GM12878 (cell line): ENCODE data around the gene JAKMIP1. TPM values are rescaled to one million over a fixed set of nuclear protein-coding genes. Genes with fewer than 3 reads are reported as not detected.

Source experiments
- ATAC-seq: fragments of 200-7000 bp; cut with Tn5 transposase; 3 replicates; pipeline ENCODE4 v1.9.1; 2020; ENCODE audit warnings: mild to moderate bottlenecking, moderate library complexity
- BruUV-seq: library from RNA; stranded (reverse); fragments of 400-500 nt; replicated peaks from 2 replicates; lab custom pipeline; 2021; lab: Mats Ljungman, UMichigan
- CTCF ChIA-PET: fragments of 300-600 bp; sonication (Branson Sonifier 250); formaldehyde crosslinking; extraction: SDS; loops from one replicate; lab custom pipeline; 2021; ENCODE audit warnings: inconsistent platforms; lab: Yijun Ruan, JAX
- POLR2A ChIA-PET: fragments of 350-600 bp; formaldehyde crosslinking; extraction: SDS; loops from one replicate; lab custom pipeline; 2021; ENCODE audit warnings: inconsistent platforms; lab: Charles Lee
- RAD21 ChIA-PET: fragments of 300-600 bp; sonication (Branson Sonifier 250); formaldehyde crosslinking; loops from one replicate; lab custom pipeline; 2023; ENCODE audit warnings: antibody characterized with exemption; ENCODE audit not compliant: unreplicated experiment; lab: Charles Lee
- SMC1A ChIA-PET: fragments of 300-600 bp; sonication (Branson Sonifier 250); formaldehyde crosslinking; loops from one replicate; lab custom pipeline; 2023; ENCODE audit not compliant: unreplicated experiment, uncharacterized antibody; lab: Charles Lee
- DNase-seq: peaks from one replicate; pipeline ENCODE4 v3.0.0-alpha.2; 2011; ENCODE audit warnings: low read depth, low spot score
- FAIRE-seq: peaks from 3 replicates; lab custom pipeline; 2011; peaks lifted over from hg19 to GRCh38; lab: Jason Lieb, UNC
- H2AFZ ChIP-seq: 2 replicates; pipeline ENCODE4 v1.6.0; 2011; ENCODE audit warnings: low read depth, low read length, control low read depth; ENCODE audit not compliant: control insufficient read depth
- H3K27ac ChIP-seq: 2 replicates; pipeline ENCODE4 v1.5.1; 2011; ENCODE audit warnings: control low read depth; ENCODE audit not compliant: control insufficient read depth, insufficient read depth
- H3K27me3 ChIP-seq, 2 experiments: replicated peaks in 1 of 2; 2 replicates each; pipeline versions ENCODE4 v1.6.0 to v1.6.1; 2011; ENCODE audit warnings: low read length in 1 of 2; ENCODE audit not compliant: control insufficient read depth in 2 of 2, insufficient read depth in 2 of 2
- H3K36me3 ChIP-seq, 2 experiments: 2 replicates each; pipeline ENCODE4 v1.5.1; 2011; ENCODE audit warnings: low read length in 1 of 2; ENCODE audit not compliant: control insufficient read depth in 2 of 2, insufficient read depth in 2 of 2
- H3K4me1 ChIP-seq: 2 replicates; pipeline ENCODE4 v1.6.1; 2011; ENCODE audit warnings: mild to moderate bottlenecking, low read length, moderate library complexity, mixed read lengths; ENCODE audit not compliant: control insufficient read depth, insufficient read depth
- H3K4me2 ChIP-seq: 2 replicates; pipeline ENCODE4 v1.6.0; 2011; ENCODE audit warnings: control low read depth; ENCODE audit not compliant: control insufficient read depth, insufficient read depth
- H3K4me3 ChIP-seq: fragments of 200-600 bp; sonication (generic); 2 replicates; pipeline ENCODE4 v1.5.1; 2016
- H3K79me2 ChIP-seq: 2 replicates; pipeline ENCODE4 v1.6.0; 2011; ENCODE audit warnings: low read length; ENCODE audit not compliant: control insufficient read depth, insufficient read depth
- H3K9ac ChIP-seq: 2 replicates; pipeline ENCODE4 v1.8.0; 2011; ENCODE audit warnings: low read length, control low read depth, mixed read lengths; ENCODE audit not compliant: control insufficient read depth, insufficient read depth
- H3K9me3 ChIP-seq: replicated peaks from 3 replicates; pipeline ENCODE4 v1.5.1; 2011; ENCODE audit warnings: mild to moderate bottlenecking, low read length; ENCODE audit not compliant: control insufficient read depth, insufficient read depth
- H4K20me1 ChIP-seq: 2 replicates; pipeline ENCODE4 v1.6.0; 2011; ENCODE audit not compliant: control insufficient read depth, insufficient read depth
- ASH2L ChIP-seq: fragments of 300-600, 200-600 bp; sonication (generic); IDR thresholded peaks from 2 replicates; pipeline ENCODE4 v1.6.1; 2017; ENCODE audit warnings: low read depth, mild to moderate bottlenecking, borderline replicate concordance
- ATF7 ChIP-seq: fragments of 450-650 bp; IDR thresholded peaks from 2 replicates; pipeline ENCODE4 v1.6.1; 2016; ENCODE audit warnings: low read depth, mild to moderate bottlenecking
- CBFB ChIP-seq: IDR thresholded peaks from 2 replicates; pipeline ENCODE4 v1.6.1; 2016; ENCODE audit warnings: antibody characterized with exemption, low read depth
- EED ChIP-seq: sonication (generic); IDR thresholded peaks from 2 replicates; pipeline ENCODE4 v1.6.1; 2016; ENCODE audit warnings: antibody characterized with exemption, low read depth
- ESRRA ChIP-seq: IDR thresholded peaks from 2 replicates; pipeline ENCODE4 v1.6.1; 2012; ENCODE audit warnings: mild to moderate bottlenecking, low read length, improper control_type of control experiment
- MYC ChIP-seq: IDR thresholded peaks from 2 replicates; pipeline ENCODE4 v1.6.1; 2011; ENCODE audit warnings: mild to moderate bottlenecking, low read length, moderate library complexity, inconsistent platforms; ENCODE audit not compliant: insufficient read depth, insufficient replicate concordance, insufficient read length, severe bottlenecking
- NR2C2 ChIP-seq: IDR thresholded peaks from 2 replicates; pipeline ENCODE4 v1.6.1; 2011; ENCODE audit warnings: borderline replicate concordance, low read depth; ENCODE audit not compliant: control insufficient read depth, insufficient read length
- SMAD1 ChIP-seq: fragments of 450-650 bp; IDR thresholded peaks from 2 replicates; pipeline ENCODE4 v1.6.1; 2018; ENCODE audit warnings: mild to moderate bottlenecking, low read depth; ENCODE audit not compliant: partially characterized antibody
- SREBF2 ChIP-seq: IDR thresholded peaks from 2 replicates; pipeline ENCODE4 v1.6.1; 2012; ENCODE audit warnings: mild to moderate bottlenecking, low read length
- SUZ12 ChIP-seq: fragments of 200-600 bp; sonication (generic); IDR thresholded peaks from one replicate; pipeline ENCODE4 v1.6.1; 2018; ENCODE audit warnings: antibody characterized with exemption, mild to moderate bottlenecking; ENCODE audit not compliant: unreplicated experiment
- ZBTB4 ChIP-seq: fragments of 450-650 bp; formaldehyde crosslinking; IDR thresholded peaks from 2 replicates; pipeline ENCODE4 v1.4.0; 2022; ENCODE audit warnings: mild to moderate bottlenecking, moderate library complexity
- ZNF274 ChIP-seq: IDR thresholded peaks from one replicate; pipeline ENCODE4 v1.8.0; 2011; ENCODE audit not compliant: insufficient read length, insufficient read depth
- WGBS: methylation state at CpG from one replicate; pipeline ENCODE4 v1.1.6; 2016; ENCODE audit warnings: low lambda C conversion rate; ENCODE audit not compliant: insufficient replicate concordance, insufficient coverage; ENCODE audit errors: missing lambda C conversion rate; 5-methylcytosine and 5-hydroxymethylcytosine counted together
- in situ Hi-C: fragments of 300-500 bp; cut with MboI; formaldehyde crosslinking; loops from 9 replicates; pipeline ENCODE4 v1.14.3; 2018; ENCODE audit warnings: mixed read lengths
- intact Hi-C: fragments of 100-400 bp; cut with micrococcal nuclease; formaldehyde crosslinking; loops from one replicate; pipeline ENCODE4 v1.14.2; 2022; ENCODE audit not compliant: unreplicated experiment
- polyA plus RNA-seq, 11 experiments: library from polyadenylated mRNA; depleted of rRNA in 4 of 11; unstranded in 6 of 11; stranded (reverse) in 5 of 11; fragments of >200 nt; fragmentation: Nextera tagmentation in 4 of 11; fragmentation: Illumina TruSeq in 1 of 11; extraction: Ambion mirVana in 4 of 11; extraction: Trizol in 1 of 11; gene quantifications; 1 replicate in 1 of 11; 2 replicates in 10 of 11; pipeline versions ENCODE4 v1.2.1 to v1.2.3, GENCODE V29; 2011 to 2016; ENCODE audit warnings: inconsistent platforms in 2 of 11, missing spikeins in 2 of 11, low read depth in 1 of 11
- total RNA-seq, 4 experiments: library from RNA; depleted of rRNA in 3 of 4; stranded (reverse); fragments of >200 nt in 3 of 4; fragmentation: Illumina TruSeq in 1 of 4; extraction: Trizol in 1 of 4; gene quantifications; 2 replicates each; pipeline versions ENCODE4 v1.2.1 to v1.2.3, GENCODE V29; 2013 to 2021

Gene JAKMIP1
- total and polyA plus RNA-seq, 10 of the 15 experiments (the other 5 are each of a cell fraction or from before 2014, with no cell fraction given) = 0.52 to 16.7 (median 12.3) TPM

GRCh38 chr4:6197433-6198174, 2.7 kb downstream of the JAKMIP1 start:
- WGBS = 95% methylated on average over 9 of the region's 9 CpGs
- no peak for TF ChIP-seq MYC
- no peak for TF ChIP-seq CBFB
- TF ChIP-seq ATF7 = no peak
- TF ChIP-seq SMAD1 = no peak
- TF ChIP-seq SUZ12 = no peak
- TF ChIP-seq ESRRA = no peak
- TF ChIP-seq EED = no peak
- no peak for TF ChIP-seq ASH2L
- TF ChIP-seq ZBTB4 (CRISPR knock-in tag) = no peak
- no peak for TF ChIP-seq NR2C2
- no peak for TF ChIP-seq ZNF274
- no peak for TF ChIP-seq SREBF2
- TF ChIP-seq, all 136 proteins: peak for 0
- ChIA-PET CTCF (interaction anchor here (0.8 to 4.1 kb wide), 10 partner anchors 12 to 129 kb away, joined by 3 to 34 read pairs (median 8); no protein-coding TSS in a partner anchor), RAD21 (interaction anchor here (0.6 to 8.0 kb wide), 8 partner anchors 13 to 63 kb away, joined by 4 to 120 read pairs (median 18); no protein-coding TSS in a partner anchor), SMC1A (interaction anchor here (0.7 to 10.3 kb wide), 8 partner anchors 9 to 130 kb away, joined by 3 to 161 read pairs (median 6); no protein-coding TSS in a partner anchor), POLR2A (interaction anchor here (0.9 to 5.2 kb wide), 5 partner anchors 10 to 62 kb away, joined by 3 to 84 read pairs (median 4); no protein-coding TSS in a partner anchor)
- FAIRE-seq (no peak), DNase-seq (no peak), ATAC-seq (no peak)
- Histone ChIP-seq H3K9ac (peak overlapping the region; percentile 37), H3K4me2 (peak overlapping the region; percentile 99), H3K27ac (peak overlapping the region; percentile 67; the same call in 1 of the 2 replicates), H2AFZ (no peak overlapping the region; the same call in 1 of the 2 replicates), H4K20me1 (no peaks in the 10 kb centered on the region), H3K79me2 (peaks cover 16% of the 10 kb centered on the region), H3K9me3 (peaks cover 3% of the 10 kb centered on the region; the same call in 2 of the 3 replicates), H3K27me3 (no peaks in the 10 kb centered on the region), H3K4me1 (peaks cover 30% of the 10 kb centered on the region), H3K4me3 (peak overlapping the region; percentile 26; the same call in 1 of the 2 replicates), H3K36me3 (peaks cover 0 to 2% of the 10 kb centered on the region in 2 experiments; a peak in 2 of 4 replicates)
- no TSS peak for BruUV-seq
- in situ Hi-C loops = loop anchor here (10.0 kb wide), 1 partner anchor 1577 kb away; no protein-coding TSS in a partner anchor
- intact Hi-C loops = no loop called here
